ENCODE measurements around the gene CXCL8. TPM values are rescaled to one million over a fixed set of nuclear protein-coding genes. Genes with fewer than 3 reads are reported as not detected.

The CXCL8 gene
- total RNA-seq, 1 experiment from 2014 or later, result 477 TPM

- DNase-seq (peak; percentile 9), ATAC-seq (no peak)
- H3F3A ChIP-seq (ENCODE audit: low read length, unreplicated experiment), result peaks cover 36% of the 10 kb centered on the region
- intact Hi-C loops (cut with micrococcal nuclease), result loop anchor here (5.0 kb wide), 1 partner anchor 45 kb away; no protein-coding TSS in a partner anchor
- peak overlapping the region; percentile 69; the same call in 1 of the 2 replicates for H3K9ac ChIP-seq (ENCODE audit: low read length)
- no peaks in the 10 kb centered on the region for H3K9me2 ChIP-seq (replicated peaks; ENCODE audit: low read length)
- ChIA-PET POLR2A (ENCODE audit: unreplicated experiment) (no interaction called here), CTCF (no interaction called here)
- peaks cover 13% of the 10 kb centered on the region; the same call in 1 of the 2 replicates for H3K36me3 ChIP-seq (ENCODE audit: low read depth, low read length)
- H3K27ac ChIP-seq (ENCODE audit: low read length), result peak overlapping the region; percentile 93
- H3K79me2 ChIP-seq (ENCODE audit: low read length), result peaks cover 21% of the 10 kb centered on the region
- BruUV-seq (replicated peaks), result no TSS peak
- H3K4me3 ChIP-seq (ENCODE audit: low read length), result peak overlapping the region; percentile 65
- H3K4me2 ChIP-seq (ENCODE audit: low read length), result peak overlapping the region; percentile 81
- no peaks in the 10 kb centered on the region for H3K27me3 ChIP-seq (ENCODE audit: low read length)
- H3K9me3 ChIP-seq (ENCODE audit: low read length), result no peaks in the 10 kb centered on the region
- H2AFZ ChIP-seq (ENCODE audit: low read length), result no peak overlapping the region
- peaks cover 29% of the 10 kb centered on the region for H3K4me1 ChIP-seq (ENCODE audit: insufficient read depth, low read length)
- TF ChIP-seq EZH2 (IDR thresholded peaks at IDR 0.05; ENCODE audit: low read length, unreplicated experiment) (no peak), EZH2phosphoT487 (IDR thresholded peaks at IDR 0.05; ENCODE audit: borderline replicate concordance, low read length) (no peak)
- TF ChIP-seq, protein P1, sequence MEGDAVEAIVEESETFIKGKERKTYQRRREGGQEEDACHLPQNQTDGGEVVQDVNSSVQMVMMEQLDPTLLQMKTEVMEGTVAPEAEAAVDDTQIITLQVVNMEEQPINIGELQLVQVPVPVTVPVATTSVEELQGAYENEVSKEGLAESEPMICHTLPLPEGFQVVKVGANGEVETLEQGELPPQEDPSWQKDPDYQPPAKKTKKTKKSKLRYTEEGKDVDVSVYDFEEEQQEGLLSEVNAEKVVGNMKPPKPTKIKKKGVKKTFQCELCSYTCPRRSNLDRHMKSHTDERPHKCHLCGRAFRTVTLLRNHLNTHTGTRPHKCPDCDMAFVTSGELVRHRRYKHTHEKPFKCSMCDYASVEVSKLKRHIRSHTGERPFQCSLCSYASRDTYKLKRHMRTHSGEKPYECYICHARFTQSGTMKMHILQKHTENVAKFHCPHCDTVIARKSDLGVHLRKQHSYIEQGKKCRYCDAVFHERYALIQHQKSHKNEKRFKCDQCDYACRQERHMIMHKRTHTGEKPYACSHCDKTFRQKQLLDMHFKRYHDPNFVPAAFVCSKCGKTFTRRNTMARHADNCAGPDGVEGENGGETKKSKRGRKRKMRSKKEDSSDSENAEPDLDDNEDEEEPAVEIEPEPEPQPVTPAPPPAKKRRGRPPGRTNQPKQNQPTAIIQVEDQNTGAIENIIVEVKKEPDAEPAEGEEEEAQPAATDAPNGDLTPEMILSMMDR (conservative IDR thresholded peaks at IDR 0.05; ENCODE audit: low read depth, low read length), result no peak
- no peaks in the 10 kb centered on the region; the same call in 1 of the 2 replicates for H4K20me1 ChIP-seq (ENCODE audit: low read length)
Observed at GRCh38 chr4:73742490-73743160, 2.3 kb downstream of the CXCL8 start.

DNA sequence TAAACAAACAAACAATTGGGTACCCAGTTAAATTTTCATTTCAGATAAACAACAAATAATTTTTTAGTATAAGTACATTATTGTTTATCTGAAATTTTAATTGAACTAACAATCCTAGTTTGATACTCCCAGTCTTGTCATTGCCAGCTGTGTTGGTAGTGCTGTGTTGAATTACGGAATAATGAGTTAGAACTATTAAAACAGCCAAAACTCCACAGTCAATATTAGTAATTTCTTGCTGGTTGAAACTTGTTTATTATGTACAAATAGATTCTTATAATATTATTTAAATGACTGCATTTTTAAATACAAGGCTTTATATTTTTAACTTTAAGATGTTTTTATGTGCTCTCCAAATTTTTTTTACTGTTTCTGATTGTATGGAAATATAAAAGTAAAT is 2.9 kb downstream of the CXCL8 start:
- ChIA-PET POLR2A (ENCODE audit: unreplicated experiment) (no interaction called here), CTCF (no interaction called here)
- DNase-seq (peak; percentile 6), ATAC-seq (no peak)
- H3K79me2 ChIP-seq (ENCODE audit: low read length), result peaks cover 21% of the 10 kb centered on the region
- no TSS peak for BruUV-seq (replicated peaks)
- H3K36me3 ChIP-seq (ENCODE audit: low read depth, low read length), result peaks cover 13% of the 10 kb centered on the region; the same call in 1 of the 2 replicates
- no peaks in the 10 kb centered on the region for H3K27me3 ChIP-seq (ENCODE audit: low read length)
- peak overlapping the region; percentile 9 for H3K4me2 ChIP-seq (ENCODE audit: low read length)
- peaks cover 29% of the 10 kb centered on the region for H3K4me1 ChIP-seq (ENCODE audit: insufficient read depth, low read length)
- no peak overlapping the region for H3K4me3 ChIP-seq (ENCODE audit: low read length)
- no peak overlapping the region; the same call in 1 of the 2 replicates for H3K27ac ChIP-seq (ENCODE audit: low read length)
- intact Hi-C loops (cut with micrococcal nuclease), result loop anchor here (5.0 kb wide), 1 partner anchor 44 kb away; no protein-coding TSS in a partner anchor
- no peak overlapping the region for H3K9ac ChIP-seq (ENCODE audit: low read length)
- peaks cover 36% of the 10 kb centered on the region for H3F3A ChIP-seq (ENCODE audit: low read length, unreplicated experiment)
- TF ChIP-seq, protein P1 (conservative IDR thresholded peaks at IDR 0.05; ENCODE audit: low read depth, low read length), result no peak
- TF ChIP-seq EZH2phosphoT487 (IDR thresholded peaks at IDR 0.05; ENCODE audit: borderline replicate concordance, low read length) (no peak), EZH2 (IDR thresholded peaks at IDR 0.05; ENCODE audit: low read length, unreplicated experiment) (no peak)
- H2AFZ ChIP-seq (ENCODE audit: low read length), result no peak overlapping the region
- H3K9me3 ChIP-seq (ENCODE audit: low read length), result no peaks in the 10 kb centered on the region
- H4K20me1 ChIP-seq (ENCODE audit: low read length), result no peaks in the 10 kb centered on the region; the same call in 1 of the 2 replicates
- no peaks in the 10 kb centered on the region for H3K9me2 ChIP-seq (replicated peaks; ENCODE audit: low read length)

DNA sequence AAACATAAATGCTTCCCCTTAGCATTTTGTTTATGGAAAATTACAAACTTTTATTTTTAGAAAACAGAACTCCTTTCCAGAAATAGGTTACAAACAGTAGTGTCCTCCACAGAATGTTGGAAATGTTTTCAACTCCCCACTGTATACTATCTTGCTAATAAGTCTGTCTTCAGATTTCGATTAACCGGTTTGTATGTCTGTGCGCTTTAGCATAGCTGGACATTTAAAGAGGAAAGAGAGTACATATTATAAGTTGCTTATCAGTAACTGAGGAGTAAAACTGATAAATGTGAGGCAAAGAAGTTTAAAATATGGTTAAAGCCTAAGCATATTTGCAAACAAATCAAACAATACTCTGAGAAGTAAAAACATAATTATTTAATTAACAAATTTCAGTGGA is 3.4 kb downstream of the CXCL8 start:
- Histone ChIP-seq H3K9me3 (ENCODE audit: low read length) (no peaks in the 10 kb centered on the region), H3K4me2 (ENCODE audit: low read length) (peak overlapping the region; percentile 9), H3F3A (ENCODE audit: low read length, unreplicated experiment) (peaks cover 36% of the 10 kb centered on the region), H3K36me3 (ENCODE audit: low read depth, low read length) (peaks cover 13% of the 10 kb centered on the region; the same call in 1 of the 2 replicates), H3K4me3 (ENCODE audit: low read length) (no peak overlapping the region), H3K9me2 (replicated peaks; ENCODE audit: low read length) (no peaks in the 10 kb centered on the region), H4K20me1 (ENCODE audit: low read length) (no peaks in the 10 kb centered on the region; the same call in 1 of the 2 replicates), H3K4me1 (ENCODE audit: insufficient read depth, low read length) (peaks cover 29% of the 10 kb centered on the region), H3K79me2 (ENCODE audit: low read length) (peaks cover 21% of the 10 kb centered on the region), H3K9ac (ENCODE audit: low read length) (no peak overlapping the region), H2AFZ (ENCODE audit: low read length) (no peak overlapping the region), H3K27me3 (ENCODE audit: low read length) (no peaks in the 10 kb centered on the region), H3K27ac (ENCODE audit: low read length) (peak overlapping the region; percentile 3)
- no TSS peak for BruUV-seq (replicated peaks)
- DNase-seq, result no peak
- TF ChIP-seq EZH2phosphoT487 (IDR thresholded peaks at IDR 0.05; ENCODE audit: borderline replicate concordance, low read length) (no peak), EZH2 (IDR thresholded peaks at IDR 0.05; ENCODE audit: low read length, unreplicated experiment) (no peak)
- TF ChIP-seq, protein P1 (conservative IDR thresholded peaks at IDR 0.05; ENCODE audit: low read depth, low read length), result no peak
- CTCF ChIA-PET, result no interaction called here
- POLR2A ChIA-PET (ENCODE audit: unreplicated experiment), result interaction anchor here (0.6 kb wide), 2 partner anchors 73 to 174 kb away, joined by 3 to 4 read pairs; no protein-coding TSS in a partner anchor
- intact Hi-C loops (cut with micrococcal nuclease), result loop anchor here (5.0 kb wide), 1 partner anchor 44 kb away; no protein-coding TSS in a partner anchor
- ATAC-seq, result no peak
